UCSD-AML1 (cell line): ENCODE measurements around the gene ST6GAL2.

Source experiments
- DNase-seq: peaks from one replicate; lab custom pipeline; 2025; ENCODE audit not compliant: unreplicated experiment; lab: John Stamatoyannopoulos, UW

ST6GAL2 gene

GRCh38 chr2:106866641-106867040 is 19.3 kb downstream of the ST6GAL2 start:
- no peak for DNase-seq

GRCh38 chr2:106864051-106864450 is 21.9 kb downstream of the ST6GAL2 start:
- no peak for DNase-seq

GRCh38 chr2:106863387-106863786 is 22.6 kb downstream of the ST6GAL2 start:
- no peak for DNase-seq

- DNase-seq: no peak
Measured at GRCh38 chr2:106859498-106859897, 26.5 kb downstream of the ST6GAL2 start.

GRCh38 chr2:106858810-106859209 is 27.2 kb downstream of the ST6GAL2 start:
- no peak for DNase-seq

GRCh38 chr2:106857882-106858478 is 28.0 kb downstream of the ST6GAL2 start:
- no peak for DNase-seq

DNA sequence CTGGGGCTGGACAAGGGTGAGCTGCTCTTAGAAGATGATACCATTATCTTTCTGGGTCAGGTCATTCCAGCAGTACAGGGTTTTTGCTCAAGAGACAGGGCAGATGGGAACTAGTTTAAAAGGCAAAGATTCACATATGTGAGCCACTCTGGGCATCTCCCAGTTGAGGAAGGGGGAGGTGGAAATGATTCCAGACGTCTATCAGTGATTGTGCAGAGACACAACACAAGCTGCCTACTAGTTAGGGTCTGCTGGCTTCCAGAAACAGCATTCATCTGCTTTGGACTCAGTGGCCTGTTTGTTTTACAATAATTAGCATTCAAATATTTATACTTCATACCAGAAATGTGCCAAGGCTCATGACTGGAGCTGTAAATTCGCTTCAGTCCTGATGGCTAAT is 32.3 kb downstream of the ST6GAL2 start:
- no peak for DNase-seq

DNA sequence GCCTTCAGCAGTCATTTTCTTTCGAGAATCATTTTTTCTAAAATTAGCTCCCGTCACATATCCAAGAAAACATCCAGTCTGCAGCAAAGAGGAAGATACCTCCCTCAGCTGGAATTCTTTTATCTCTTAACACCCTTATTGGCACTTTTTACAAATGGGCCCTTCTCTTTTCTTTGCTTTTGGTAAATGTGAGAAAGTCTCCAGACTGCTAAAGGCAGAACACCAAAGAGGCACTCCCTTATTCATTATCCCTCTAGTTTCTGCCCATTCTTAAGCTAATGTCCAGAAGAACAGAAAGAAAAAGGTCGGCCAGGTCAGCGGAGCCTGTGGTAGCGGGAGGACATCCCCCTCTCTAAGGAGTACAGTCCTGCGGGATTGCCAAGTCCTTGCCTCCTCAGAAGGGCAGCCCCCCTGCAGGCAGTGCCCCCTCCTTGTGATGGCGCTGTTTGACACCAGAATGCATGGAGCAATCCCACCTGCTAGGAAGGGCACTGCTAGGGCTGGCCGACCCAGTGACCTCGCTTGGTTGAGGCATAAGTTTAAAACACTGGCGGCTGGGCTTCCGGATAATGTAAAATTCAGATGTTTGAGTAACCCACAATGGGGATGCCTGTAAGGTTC is 34.0 kb downstream of the ST6GAL2 start:
- no peak for DNase-seq

GRCh38 chr2:106851087-106851874 is 34.7 kb downstream of the ST6GAL2 start:
- no peak for DNase-seq

- no peak for DNase-seq
Measured at GRCh38 chr2:106849253-106849652, 36.7 kb downstream of the ST6GAL2 start.

- DNase-seq: no peak
Measured at GRCh38 chr2:106847366-106847765, 38.6 kb downstream of the ST6GAL2 start.

DNA sequence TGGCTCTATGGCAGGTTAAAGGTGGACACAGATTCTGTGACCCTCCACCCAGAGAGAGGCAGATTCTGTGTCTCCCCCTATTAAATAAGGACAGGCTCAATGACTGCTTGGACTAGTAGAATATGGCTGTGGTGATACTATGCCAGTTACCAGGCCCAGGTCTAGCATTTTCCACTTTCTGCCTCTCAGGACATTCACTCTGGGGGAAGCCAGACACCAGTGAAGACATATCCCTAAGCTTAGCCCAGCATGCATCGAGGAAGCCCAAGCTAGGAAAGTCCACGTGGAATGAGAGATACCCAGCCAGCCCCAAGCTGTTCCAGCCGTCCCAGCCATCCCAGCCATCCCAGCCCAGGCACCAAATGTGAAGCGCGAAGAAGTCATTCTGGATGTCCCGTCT is 40.3 kb downstream of the ST6GAL2 start:
- no peak for DNase-seq

- DNase-seq: no peak
Measured at GRCh38 chr2:106843910-106844250, 42.1 kb downstream of the ST6GAL2 start.

DNA sequence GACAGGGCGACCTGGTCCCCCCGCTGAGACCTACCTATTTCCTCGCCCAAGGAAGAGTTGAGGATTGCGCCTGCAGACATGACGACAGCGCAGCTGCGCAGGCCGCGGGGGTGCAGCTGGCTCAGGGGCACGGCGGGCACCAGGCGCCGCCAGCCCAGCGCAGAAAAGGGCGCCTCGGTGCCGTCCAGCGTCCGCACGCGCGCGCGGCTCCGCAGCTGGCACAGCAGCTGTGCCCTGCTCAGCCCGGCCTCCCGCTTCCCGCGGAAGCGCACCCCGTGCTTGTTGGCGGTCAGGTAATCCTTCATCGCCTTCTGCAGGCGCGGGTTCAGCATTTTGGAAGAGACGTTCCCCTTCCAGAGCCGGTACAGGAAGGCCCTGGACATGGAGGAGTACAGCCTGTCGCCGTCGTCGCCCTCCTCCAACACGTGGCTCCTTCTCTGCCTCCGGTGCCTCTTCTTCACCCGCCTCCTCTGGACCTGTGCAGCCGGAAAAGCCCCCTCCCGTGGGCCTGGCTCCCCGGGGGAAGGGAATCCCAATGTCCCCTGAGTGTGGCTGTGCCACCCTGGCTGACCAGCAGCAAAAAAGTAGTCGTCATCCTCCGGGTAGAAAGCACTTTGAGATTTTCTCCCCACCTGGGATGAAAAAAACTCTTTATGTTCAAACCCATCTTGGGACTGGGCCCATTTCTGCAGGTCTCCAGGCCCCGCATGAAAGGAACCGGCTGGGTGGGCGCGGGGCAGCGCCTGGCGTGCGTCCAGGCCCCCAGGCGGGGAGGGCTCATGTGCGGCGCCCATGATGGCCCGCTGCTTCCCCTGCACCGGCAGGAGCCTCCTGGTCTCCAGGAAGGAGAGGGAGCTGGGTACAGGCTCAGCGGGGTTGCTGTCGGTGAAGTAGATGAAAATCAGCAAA is 42.7 kb downstream of the ST6GAL2 start:
- no peak for DNase-seq

DNA sequence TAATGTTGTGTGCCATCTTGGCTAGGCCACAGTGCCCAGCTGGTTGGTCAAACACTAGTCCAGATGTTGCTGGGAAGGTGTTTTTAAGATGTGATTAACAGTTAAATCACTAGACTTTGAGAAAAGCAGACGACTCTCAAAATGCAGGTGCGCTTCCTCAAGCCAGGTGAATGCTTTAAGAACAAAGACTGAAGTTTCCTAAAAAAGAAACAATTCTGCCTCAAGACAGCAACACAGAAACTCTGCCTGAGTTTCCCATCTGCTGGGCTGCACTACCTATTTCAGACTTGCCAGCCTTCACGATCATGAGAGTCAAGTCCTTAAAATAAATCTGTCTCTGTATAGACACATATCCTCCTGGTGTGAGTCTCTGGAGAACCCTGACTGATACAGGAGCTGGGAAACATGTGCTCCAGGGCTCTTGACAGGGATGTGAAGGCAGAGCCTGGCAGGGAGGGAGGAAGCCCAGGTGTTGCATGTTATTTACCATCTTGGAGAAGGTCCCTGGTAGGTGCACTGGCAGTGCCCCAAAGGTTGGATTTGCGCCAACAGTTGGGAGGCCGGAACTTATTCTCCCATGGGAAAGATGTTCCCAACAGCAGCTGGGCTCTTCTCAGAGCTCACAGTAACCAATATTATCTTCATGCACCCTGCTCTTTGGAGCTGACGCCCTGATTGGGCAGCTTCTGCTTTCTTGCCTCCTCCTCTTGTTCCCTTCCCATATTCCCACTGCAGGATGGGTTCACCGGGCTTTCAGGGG is 43.9 kb downstream of the ST6GAL2 start:
- DNase-seq: no peak

DNA sequence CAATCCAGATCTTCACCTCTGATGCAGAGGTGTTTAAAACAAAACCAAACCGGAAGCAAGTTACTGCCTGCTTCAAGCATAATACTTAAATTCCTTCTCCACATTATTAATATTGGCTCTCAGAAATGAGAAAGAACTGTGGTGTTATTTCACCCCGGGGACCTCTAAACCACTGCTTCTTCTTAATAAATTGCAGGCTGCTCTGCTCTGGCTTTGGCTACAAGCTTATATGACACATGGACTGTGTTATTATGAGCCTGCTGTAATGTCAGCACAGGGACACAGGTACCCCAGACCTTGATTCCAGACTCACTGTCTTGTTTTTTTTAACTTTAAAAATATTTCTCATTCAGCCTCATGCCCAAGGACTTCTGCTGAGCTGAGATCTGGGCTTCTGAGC is 45.1 kb downstream of the ST6GAL2 start:
- DNase-seq: no peak

- DNase-seq: no peak
Measured at GRCh38 chr2:106839849-106840595, 45.9 kb downstream of the ST6GAL2 start.

DNA sequence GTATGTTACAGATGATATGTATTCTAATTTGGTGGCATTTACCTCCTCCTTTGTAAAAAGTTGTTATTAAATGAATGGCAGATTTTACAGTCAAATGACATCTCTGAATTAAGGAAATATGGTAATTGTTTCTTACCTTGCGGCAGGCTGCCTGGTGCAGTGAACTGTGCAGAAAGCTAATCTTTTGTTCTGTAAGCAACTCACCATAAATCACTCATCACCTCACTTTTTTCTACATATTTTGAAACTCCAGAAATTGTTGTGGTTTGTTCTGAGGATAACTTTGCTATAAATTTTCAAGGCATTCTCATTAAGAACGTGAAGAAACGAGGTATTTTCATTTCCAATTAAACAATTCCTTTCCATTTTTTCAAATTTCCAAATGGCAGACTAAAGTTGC is 52.7 kb downstream of the ST6GAL2 start:
- no peak for DNase-seq

- DNase-seq: no peak
Measured at GRCh38 chr2:106831816-106832569, 54.0 kb downstream of the ST6GAL2 start.
